Left ventricle myocardium inferior (tissue), 1 donor: ENCODE measurements around the gene PPFIBP2. TPM values are rescaled to one million over a fixed set of nuclear protein-coding genes. Genes with fewer than 3 reads are reported as not detected.

Source experiments
- DNase-seq: peaks from one replicate; pipeline ENCODE4 v3.0.0-alpha.2; 2020
- H3K27ac ChIP-seq: fragments of 200-600 bp; replicated peaks from 2 replicates; pipeline ENCODE4 v1.8.0; 2021
- H3K27me3 ChIP-seq: fragments of 200-600 bp; 2 replicates; pipeline ENCODE4 v1.8.0; 2021; ENCODE audit warnings: low read depth
- H3K36me3 ChIP-seq: fragments of 200-600 bp; 2 replicates; pipeline ENCODE4 v1.8.0; 2021
- H3K4me1 ChIP-seq: fragments of 200-600 bp; 2 replicates; pipeline ENCODE4 v1.8.0; 2021
- H3K4me3 ChIP-seq: fragments of 200-600 bp; 2 replicates; pipeline ENCODE4 v1.8.0; 2021; ENCODE audit warnings: mild to moderate bottlenecking, moderate library complexity
- H3K9me3 ChIP-seq: fragments of 200-600 bp; replicated peaks from 2 replicates; pipeline ENCODE4 v1.8.0; 2021
- intact Hi-C: fragments of 100-400 bp; cut with micrococcal nuclease; formaldehyde crosslinking; loops from one replicate; pipeline ENCODE4 v1.11.0; 2022
- total RNA-seq: library from RNA; stranded (reverse); fragmentation: NEBNext Ultra II Directional; extraction: Animal tissue kit (Norgen Biotek cat#: 25700); gene quantifications from one replicate; pipeline ENCODE4 v1.2.1, GENCODE V29; 2021
- TF ChIP-seq, protein P1 (sequence below): fragments of 200-600 bp; IDR thresholded peaks from 2 replicates; pipeline ENCODE4 v1.8.0; 2021; ENCODE audit warnings: antibody characterized with exemption, mild to moderate bottlenecking, borderline replicate concordance
- donor health status: DM: no; HTN: yes; CAD: no; lungs with severe emphysema.

The PPFIBP2 gene
- total RNA-seq, 1 donor from 2014 or later: 19.2 TPM

- no peak overlapping the region for H3K4me3 ChIP-seq
- TF ChIP-seq, protein P1, sequence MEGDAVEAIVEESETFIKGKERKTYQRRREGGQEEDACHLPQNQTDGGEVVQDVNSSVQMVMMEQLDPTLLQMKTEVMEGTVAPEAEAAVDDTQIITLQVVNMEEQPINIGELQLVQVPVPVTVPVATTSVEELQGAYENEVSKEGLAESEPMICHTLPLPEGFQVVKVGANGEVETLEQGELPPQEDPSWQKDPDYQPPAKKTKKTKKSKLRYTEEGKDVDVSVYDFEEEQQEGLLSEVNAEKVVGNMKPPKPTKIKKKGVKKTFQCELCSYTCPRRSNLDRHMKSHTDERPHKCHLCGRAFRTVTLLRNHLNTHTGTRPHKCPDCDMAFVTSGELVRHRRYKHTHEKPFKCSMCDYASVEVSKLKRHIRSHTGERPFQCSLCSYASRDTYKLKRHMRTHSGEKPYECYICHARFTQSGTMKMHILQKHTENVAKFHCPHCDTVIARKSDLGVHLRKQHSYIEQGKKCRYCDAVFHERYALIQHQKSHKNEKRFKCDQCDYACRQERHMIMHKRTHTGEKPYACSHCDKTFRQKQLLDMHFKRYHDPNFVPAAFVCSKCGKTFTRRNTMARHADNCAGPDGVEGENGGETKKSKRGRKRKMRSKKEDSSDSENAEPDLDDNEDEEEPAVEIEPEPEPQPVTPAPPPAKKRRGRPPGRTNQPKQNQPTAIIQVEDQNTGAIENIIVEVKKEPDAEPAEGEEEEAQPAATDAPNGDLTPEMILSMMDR: no peak
Observed at GRCh38 chr11:7492253-7492652, 21.5 kb upstream of the PPFIBP2 start.

GRCh38 chr11:7493670-7494069 lies 20.1 kb upstream of the PPFIBP2 start:
- Histone ChIP-seq H3K27ac (no peak overlapping the region), H3K4me3 (no peak overlapping the region), H3K4me1 (peaks cover 30% of the 10 kb centered on the region), H3K9me3 (no peaks in the 10 kb centered on the region), H3K36me3 (no peaks in the 10 kb centered on the region), H3K27me3 (no peaks in the 10 kb centered on the region)
- DNase-seq: no peak
- TF ChIP-seq, protein P1: no peak
- intact Hi-C loops: no loop called here

More at GRCh38 chr11:7492253-7492652, 21.5 kb upstream of the PPFIBP2 start:
- peak overlapping the region; percentile 46 for H3K27ac ChIP-seq
- no peak for DNase-seq
- peaks cover 5% of the 10 kb centered on the region for H3K36me3 ChIP-seq
- H3K9me3 ChIP-seq: no peaks in the 10 kb centered on the region
- intact Hi-C loops: no loop called here
- H3K27me3 ChIP-seq: no peaks in the 10 kb centered on the region
- H3K4me1 ChIP-seq: peaks cover 40% of the 10 kb centered on the region

- no peak overlapping the region for H3K27ac ChIP-seq
- no peaks in the 10 kb centered on the region for H3K36me3 ChIP-seq
- H3K9me3 ChIP-seq: no peaks in the 10 kb centered on the region
- peaks cover 30% of the 10 kb centered on the region for H3K4me1 ChIP-seq
- TF ChIP-seq, protein P1: no peak
- intact Hi-C loops: no loop called here
- no peak for DNase-seq
- no peak overlapping the region for H3K4me3 ChIP-seq
- H3K27me3 ChIP-seq: no peaks in the 10 kb centered on the region
Observed at GRCh38 chr11:7494086-7494745, 19.6 kb upstream of the PPFIBP2 start.

DNA sequence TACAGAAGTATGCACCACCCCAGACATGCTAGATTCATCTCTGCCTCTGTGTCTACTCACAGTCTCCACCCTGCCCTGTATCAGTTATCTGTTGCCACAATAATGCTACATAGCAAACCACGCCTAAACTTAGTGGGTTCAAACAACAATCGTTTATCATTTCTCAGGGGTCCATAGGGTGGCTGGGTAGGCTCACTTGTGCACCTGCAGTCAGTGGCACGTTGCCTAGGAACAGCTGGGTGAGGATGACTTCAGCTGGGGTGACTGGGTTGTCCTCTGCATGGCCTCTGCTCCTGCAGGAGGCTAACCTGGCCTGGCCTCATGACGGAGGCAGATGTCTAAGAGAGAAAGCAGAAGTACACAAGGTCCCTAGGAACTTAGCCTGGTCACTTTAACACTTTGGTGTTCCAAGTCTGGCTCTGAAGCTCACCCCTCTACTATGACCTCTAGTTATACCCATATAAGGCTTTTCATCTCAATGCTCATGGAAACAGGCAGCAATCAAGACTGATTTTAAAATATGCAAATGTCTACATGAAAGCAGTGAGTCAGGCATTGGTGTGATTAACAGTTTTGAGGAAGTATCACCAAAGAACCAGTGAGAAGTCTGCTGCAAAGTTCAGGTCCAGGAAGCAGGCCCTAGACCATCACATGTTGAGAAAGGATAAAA lies 17.8 kb upstream of the PPFIBP2 start:
- H3K36me3 ChIP-seq: no peaks in the 10 kb centered on the region
- no peak for DNase-seq
- no peak overlapping the region for H3K27ac ChIP-seq
- intact Hi-C loops: no loop called here
- TF ChIP-seq, protein P1: no peak
- H3K4me1 ChIP-seq: peaks cover 23% of the 10 kb centered on the region
- H3K9me3 ChIP-seq: no peaks in the 10 kb centered on the region
- no peak overlapping the region for H3K4me3 ChIP-seq
- no peaks in the 10 kb centered on the region for H3K27me3 ChIP-seq

DNA sequence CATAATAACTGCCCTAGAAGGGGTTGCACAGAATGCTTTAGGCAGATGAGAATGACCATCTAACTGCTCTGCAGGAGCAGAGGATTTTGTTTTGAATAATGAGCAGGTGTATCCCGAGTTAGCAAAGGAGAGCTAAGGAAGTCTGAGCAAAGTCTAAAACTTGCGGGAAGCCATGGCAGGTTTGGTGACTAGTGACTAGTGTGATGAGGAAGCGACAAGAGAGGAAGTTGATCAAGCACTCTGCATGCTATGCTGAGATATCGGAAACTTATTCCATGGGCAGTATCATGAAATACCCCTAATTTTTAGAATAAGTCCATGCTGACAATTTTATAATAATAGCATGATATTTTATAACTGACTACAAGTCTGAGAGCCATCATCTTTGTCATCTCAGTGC lies 15.6 kb upstream of the PPFIBP2 start:
- TF ChIP-seq, protein P1: no peak
- no peaks in the 10 kb centered on the region for H3K36me3 ChIP-seq
- DNase-seq: no peak
- H3K27me3 ChIP-seq: no peaks in the 10 kb centered on the region
- H3K4me1 ChIP-seq: peaks cover 9% of the 10 kb centered on the region
- H3K27ac ChIP-seq: no peak overlapping the region
- intact Hi-C loops: no loop called here
- no peak overlapping the region for H3K4me3 ChIP-seq
- H3K9me3 ChIP-seq: no peaks in the 10 kb centered on the region
